Middle frontal gyrus (tissue), 1 donor: Measurements from ENCODE around the gene BNC2.

Experiments
- DNase-seq: peaks from one replicate; pipeline ENCODE4 v3.0.0-alpha.2; 2015; ENCODE audit warnings: low spot score; ENCODE audit errors: extremely low spot score

Gene BNC2

DNA sequence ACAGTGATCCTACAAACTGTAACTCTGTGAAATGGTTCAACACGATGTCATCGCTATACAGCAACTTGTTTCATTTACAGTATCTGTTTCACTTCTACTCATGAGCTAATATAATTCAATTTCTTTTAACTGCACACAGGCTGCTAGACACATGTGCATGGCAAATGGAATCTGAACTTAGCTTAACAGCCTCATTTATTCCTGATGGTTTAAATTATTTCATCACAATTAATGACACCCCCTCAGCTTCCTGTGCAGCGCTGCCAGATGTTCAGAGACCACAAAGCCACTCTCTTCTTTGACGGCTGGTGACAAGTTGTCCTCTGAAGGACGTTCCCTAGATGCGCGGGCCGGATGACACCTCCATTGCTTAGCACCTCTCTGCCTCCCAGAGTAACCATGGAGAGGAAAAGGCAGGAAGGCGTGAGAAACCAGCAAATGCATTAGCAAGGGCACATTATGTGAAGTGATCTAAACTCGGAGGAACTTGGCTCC is 191.1 kb downstream of the BNC2 start:
- no peak for DNase-seq

DNA sequence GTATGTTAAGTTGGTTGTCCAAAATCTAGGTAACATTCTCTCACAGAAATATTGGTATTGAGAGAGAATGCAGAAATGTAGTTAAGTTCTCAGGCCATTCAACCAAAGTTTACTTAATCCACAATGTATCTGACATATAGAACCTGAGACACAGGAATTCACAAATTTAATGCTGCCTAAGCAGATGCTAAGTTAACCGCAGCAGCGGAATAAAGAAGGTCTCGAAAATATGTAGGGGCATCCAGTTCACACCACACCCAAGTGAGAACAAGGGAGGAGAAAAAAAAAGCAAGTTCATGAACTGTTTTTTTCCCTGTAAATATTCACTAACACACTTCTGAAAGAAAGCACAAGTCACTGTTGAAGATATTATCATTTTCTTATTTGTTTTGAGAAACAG is 194.0 kb downstream of the BNC2 start:
- DNase-seq = no peak

DNA sequence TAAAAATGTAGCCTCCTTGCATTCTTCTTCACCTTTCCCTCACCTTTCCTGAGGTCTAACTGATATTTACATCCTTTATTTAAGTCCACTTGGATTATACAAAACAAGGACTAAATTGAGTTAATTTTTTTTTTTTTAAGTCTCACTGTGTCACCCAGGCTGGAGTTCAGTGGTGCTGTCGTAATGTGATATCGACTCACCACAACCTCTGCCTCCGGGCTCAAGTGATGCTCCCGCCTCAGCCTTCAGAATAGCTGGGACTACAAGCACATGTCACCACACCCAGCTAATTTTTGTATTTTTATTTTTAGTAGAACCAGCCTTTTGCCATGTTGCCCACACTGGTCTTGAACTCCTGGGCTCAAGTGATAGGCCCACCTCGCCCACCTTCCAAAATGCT is 195.3 kb downstream of the BNC2 start:
- no peak for DNase-seq

DNA sequence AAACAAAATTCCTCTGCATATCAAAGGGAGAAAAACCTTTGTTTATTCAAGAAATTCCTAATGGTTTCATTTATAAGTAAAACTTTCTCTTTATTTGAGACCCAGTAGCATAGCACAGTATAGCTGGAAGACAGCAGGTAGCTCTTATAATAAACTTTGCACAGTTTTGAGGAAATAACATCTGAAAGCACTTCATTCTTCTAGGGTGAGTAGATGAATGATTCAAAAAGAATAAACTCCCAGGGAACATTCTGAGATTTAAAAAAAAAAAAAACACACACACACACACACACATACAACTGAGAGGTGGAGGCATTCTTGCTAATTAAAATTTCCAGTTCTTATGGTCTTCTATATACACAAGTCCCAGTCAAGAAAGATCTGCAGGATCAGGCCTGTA is 197.3 kb downstream of the BNC2 start:
- DNase-seq = no peak

DNA sequence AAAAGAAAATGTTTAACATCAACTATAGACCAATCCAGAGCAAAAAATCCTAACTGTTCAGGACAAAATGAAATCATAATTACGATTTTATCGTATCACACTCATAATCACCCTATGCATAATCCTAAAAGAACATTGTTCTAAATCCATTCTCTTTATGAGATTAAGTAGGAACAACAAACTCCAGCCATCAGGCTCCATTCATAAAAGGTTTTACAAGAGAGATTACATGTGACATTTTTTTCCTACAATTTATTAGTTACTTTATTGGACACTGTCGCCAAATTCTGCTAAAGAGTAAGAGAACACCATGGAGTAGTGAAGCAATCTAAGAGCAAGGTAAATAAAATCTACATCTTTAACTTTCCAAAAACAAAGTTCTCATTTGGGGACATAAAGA is 198.0 kb downstream of the BNC2 start:
- DNase-seq = no peak

DNA sequence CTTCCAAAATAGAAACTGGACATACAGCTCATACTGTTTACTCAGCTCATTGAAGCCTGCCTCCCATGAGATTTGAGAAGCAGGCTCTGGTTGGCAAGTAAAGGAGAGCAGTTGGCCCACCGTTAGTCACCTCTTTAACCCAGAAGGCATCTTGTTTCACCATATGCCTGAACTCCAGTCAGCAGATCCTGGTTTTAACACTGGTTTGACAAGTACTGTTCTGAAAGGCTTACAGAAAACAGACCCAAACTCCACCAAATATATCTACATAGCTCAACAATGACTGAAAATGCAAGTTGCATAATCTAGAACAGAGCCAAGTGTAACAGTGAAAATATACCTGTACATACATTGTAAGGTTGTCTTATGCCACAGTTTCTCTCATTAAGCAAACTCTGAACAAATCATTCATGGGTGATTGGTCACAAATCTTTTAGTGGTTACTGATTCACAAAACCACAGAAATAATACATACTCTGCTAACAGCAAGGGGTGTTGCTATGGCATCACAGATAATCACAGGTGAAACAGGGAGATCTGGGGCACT is 198.8 kb downstream of the BNC2 start:
- no peak for DNase-seq

DNA sequence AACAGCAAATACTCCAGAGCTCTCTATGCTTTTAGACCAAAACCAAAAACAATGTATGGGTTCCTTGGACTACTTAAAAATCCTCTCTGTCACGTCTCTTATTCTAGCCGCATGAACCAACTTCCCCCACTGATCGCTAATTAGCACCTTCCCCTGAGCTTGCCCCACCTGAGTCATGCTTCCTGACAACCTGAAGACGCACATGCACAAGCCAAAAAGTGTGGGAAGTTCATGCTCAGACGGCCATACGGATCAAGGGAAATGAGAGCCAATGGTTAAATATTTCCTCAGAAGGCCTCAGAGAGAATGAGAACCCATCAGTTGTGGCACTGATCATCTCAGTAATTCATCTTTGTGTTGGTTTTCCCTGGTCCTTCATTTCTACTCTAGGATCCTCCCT is 199.7 kb downstream of the BNC2 start:
- no peak for DNase-seq

DNA sequence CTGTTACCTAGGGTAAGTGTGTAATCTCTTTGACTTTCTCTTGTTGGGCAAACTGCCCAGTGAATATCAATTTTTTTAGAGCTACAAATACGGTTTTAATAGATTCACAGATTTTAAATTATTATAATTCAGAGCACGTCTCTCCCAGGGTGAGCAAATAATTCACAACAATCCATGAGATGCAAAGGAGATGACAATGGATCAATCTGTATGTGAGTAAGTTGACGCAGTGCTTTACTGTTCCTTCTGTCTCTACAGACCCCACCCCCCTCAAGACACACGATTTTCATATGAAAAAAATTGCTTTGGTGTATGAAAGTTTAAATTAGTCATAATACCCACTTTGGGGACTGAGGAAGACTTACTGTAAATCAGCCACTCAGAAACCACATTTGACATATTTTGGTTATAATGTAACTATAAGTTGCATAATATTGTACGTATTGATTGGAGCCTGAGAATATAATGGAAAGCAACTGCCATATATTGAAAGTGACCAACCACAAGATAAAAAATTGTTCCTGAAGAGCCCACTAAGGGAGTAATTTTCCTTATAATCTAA is 201.7 kb downstream of the BNC2 start:
- DNase-seq = no peak

DNA sequence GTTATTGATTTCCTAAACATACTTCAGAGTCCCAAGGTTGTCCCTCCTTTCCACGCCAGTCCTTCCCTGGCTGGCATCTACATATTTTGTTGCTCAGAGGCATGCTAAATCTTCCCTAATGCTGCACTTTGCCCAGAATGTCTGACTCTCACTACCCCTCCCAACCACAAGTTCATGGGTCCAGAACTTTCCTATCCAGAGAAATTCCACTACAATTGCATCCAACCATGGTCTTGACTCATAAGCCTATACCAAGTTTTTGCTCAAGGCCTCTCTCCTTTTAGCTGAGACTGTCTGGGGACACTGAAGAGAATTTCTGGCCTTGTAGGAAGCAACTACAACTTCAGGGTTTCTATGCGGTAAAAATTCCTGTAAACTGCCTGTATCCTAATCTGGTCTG is 206.3 kb downstream of the BNC2 start:
- no peak for DNase-seq

DNA sequence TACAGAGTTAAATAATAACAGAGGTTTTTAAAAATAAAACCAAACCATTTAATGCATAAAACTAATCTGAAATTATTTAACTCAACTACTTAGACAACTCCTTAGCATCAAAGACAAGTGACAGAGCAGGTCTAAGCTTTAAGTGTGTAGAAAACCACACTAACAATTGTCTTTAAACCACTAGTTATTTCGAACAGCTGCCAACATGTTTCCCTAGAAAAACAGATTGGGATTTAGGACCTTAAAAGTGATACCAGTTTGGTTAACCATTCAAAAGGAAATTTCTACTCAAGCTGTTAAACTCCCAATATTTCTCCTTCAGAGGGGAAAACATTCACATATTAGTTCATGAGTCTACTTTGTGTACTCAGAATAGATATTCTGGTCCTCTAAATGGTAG is 208.7 kb downstream of the BNC2 start:
- no peak for DNase-seq

DNA sequence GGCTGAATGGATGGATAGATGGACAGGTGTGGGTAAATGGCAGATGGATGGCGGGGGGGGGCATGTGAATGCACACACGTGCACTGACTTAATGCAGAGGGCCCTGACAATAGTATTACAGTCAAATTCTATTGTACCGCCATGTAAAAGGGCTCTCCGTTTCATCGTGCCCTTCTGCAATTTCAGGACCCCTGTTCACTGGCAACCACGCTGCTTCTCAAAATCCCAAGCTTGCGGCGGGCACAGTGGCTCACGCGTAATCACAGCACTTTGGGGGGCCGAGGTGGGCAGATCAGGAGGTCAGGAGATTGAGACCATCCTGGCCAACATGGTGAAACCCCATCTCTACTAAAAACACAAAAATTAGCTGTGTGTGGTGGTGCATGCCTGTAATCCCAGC is 211.4 kb downstream of the BNC2 start:
- DNase-seq = no peak

DNA sequence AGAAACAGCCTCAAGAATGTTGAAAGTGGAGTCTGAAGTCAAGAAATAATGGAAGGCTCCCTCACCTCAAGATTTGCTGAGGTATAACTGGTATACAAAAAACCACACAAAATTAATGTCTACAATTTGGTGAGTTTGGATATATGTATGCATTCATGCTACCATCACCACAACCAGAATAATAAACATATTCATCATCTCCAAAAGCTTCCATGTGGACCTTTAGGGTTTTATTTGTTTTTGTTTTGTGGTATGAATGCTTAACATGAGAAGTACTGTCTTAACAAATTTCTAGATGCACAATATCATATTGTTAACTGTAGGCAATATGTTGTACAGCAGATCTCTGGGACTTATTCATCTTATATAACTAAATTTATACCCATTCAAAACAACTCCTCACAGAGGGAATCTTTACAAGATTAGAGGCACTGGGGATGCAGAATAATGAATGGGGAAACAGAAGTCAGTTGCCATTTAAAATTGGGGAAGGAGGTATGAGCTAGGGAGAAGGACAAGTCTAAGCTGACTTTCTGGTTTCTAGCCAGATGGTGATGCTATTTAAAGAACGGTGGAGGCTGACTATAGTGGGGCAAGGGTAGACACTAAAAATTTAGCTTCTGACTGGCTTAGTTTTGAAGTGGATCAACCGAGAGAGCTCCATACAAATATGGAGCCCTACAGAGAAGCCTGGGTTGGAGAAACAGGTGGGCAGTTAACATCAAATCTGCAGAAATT is 213.9 kb downstream of the BNC2 start:
- no peak for DNase-seq

DNA sequence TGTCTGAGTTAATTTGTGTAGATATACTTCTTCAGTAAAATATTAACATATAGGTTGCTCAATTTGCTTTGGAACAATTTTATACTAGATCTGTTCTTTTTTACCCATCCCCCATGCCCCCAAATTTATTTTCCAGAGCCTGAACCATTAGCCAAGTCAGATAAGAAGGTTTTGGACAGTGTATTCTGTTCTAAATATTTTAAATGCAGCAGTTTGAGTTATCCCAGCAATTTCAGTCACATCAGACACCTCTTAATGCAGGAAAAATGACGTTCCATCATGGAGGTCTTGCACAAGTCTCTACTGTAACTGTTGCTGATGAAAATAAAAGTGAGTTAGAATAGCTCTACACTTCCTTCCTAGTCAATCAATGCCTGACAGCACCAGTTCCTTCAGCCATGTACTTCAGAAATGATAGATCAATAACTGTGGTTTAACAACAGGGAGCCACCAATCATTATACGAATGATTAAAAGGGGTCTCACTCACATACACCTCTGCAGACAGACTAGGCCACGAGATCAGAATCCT is 215.8 kb downstream of the BNC2 start:
- DNase-seq = no peak

DNA sequence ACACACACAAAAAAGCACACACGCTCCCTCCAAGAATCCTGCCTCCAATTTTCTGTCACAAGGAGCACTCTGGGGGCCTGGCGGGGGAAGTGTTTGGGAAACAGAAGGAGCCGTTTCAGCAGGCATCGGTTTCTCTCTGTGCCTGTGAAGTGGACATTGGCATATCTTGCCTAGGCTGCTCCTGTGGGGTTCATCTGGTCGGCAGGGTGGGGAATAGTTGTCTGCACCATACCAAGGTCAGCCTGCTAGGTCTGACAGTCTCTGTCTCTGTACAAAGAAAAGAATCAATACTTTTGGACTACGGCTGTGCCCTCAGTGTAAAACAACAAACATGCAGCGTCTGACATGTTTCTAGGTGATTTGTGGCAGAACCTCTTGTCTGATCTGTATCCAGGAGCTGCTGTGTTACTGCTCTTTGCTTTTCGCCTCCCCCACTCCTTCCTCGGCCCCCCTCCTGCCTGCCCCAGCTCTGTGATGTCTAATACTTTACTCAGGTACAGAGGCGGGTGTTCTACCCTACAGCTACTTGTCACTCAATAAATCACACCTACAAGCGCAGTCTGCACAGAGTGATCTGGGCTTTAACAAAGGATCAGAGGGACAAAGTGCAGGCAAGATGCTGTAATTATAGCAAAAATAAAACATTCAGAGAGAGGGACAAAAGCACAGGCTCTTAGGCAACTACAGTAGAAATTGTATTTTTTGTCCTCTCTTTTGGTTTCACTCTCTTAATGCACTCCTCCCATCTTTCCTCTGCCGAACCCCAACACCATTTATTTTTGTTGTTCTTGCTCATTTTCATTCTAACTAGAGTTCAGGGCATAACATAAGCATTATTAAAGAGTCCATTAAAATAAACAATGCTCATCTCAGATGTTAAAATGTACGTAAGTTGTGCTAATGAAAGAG is 216.7 kb downstream of the BNC2 start:
- no peak for DNase-seq

DNA sequence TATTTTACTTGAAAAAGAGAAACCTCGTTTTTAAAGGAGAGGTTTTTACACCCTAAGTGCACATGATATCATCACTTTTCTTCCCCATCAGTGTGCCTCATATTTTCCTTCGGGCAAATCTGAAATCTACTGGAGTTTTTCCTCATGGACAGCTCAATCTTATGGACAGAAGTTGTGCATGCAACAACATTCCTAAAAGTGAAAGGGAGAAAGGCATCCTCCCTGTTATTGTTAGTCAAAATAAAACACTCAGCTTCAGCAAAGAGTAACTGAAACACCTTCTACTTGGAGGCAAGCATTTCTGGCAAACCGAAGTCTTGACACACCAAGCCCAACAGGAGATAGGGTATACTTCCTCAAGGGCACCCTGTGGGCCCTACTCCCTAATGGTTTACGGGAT is 217.9 kb downstream of the BNC2 start:
- DNase-seq = no peak

DNA sequence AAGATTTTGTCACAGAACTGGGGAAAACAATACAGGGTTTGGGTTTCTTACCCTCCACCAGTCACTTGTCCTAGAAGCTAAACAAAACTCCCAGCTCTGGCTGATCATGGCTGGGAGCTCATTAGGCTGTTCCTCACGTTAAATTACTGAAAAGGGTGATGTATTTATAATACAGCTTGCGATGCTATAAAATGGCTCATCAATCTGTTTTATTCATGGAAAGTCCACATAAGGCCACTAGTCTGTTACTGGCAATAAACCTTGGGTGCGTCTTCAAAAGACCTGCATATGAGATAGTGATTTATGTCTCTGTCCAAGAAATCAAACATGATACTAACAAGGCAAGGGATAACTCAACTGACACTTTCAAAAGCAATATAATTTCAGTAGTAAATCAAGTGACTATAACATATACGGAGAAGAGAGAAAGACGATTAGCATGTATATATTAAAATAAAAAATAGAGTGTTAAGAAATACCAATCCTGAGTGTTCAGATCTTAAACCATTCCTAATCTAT is 219.0 kb downstream of the BNC2 start:
- DNase-seq = no peak

DNA sequence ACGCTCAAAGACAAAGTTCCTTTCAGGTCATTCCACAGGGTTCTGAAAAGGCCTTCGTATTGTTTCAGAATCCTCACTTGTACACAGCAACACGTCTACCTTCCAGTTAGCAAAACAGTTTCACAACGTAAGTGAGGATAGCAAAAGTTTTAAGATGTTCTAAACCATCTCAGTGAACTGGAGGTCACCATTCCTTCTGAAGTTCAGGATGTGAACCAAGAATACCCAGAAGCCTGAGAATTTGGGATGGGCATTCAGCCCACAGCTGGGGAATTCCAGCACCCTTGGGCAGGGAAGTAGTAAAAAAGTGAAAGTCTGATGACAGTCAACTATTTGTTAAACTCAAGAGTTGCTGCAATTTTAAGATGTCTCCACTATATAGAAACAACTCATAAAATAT is 224.5 kb downstream of the BNC2 start:
- DNase-seq = no peak

DNA sequence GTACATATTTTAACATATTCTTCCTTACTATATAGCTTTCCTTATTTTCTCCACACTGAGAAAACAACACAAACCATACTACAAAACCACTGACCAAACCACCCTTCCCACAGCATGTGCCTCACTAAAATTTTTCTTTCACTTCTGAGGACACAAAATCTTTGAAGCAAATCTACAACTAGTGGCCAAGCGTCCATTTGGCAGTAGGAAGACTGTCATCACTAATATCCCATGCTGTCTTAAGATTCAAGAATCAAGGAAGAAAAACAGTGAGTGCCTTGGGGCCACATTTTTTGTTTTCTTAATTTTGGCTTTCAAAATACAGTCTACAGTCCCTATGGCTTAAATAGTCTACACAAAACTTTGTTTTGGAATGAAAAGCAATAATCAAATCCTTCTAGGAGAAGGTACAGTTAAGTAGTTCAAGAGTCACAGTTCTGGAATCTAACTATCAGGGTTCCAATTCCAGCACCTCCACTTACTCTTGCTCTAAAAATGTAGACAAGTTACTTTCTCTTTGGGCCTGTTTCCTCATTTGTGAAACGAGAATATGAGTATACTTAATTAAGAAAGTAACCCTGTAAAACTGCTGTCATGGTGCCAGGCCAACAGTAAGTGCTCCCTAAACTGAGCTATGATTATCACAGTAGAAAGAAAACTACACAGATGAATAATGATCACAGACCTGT is 227.9 kb downstream of the BNC2 start:
- DNase-seq = no peak

DNA sequence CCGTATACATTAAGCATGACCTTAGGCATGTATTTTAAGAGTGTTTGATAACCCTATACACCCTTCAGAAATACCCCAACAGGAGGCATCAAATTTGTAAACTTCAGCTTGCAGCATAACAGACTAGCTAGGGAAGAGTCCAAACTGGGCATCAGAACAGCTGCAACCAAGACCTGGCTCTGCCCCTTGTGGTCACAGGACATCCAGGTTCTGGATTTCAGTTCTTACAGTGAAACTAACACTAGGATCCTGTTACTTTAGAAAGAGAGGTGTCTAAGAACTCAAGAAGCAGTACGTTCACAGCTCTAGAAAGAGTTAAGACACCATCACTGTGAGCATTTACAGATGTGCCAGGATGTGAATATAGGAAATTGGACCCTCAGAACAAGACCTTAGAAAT is 229.8 kb downstream of the BNC2 start:
- no peak for DNase-seq

DNA sequence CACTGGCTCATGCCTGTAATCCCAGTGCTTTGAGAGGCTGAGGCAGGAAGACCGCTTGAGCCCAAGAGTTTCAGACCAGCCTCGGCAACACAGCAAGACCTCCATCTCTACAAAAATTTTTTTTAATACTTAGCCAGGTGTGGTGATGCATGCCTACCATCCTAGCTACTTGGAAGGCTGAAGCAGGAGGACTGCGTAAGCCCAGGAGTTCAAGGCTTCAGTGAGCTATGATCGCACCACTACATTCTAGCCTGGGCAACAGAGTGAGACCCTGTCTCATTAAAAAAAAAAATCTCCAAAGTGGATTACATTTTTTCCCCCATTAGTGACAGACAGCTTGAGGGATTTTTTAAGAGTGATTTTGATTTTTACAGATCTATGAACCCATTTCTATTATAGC is 230.8 kb downstream of the BNC2 start:
- no peak for DNase-seq

DNA sequence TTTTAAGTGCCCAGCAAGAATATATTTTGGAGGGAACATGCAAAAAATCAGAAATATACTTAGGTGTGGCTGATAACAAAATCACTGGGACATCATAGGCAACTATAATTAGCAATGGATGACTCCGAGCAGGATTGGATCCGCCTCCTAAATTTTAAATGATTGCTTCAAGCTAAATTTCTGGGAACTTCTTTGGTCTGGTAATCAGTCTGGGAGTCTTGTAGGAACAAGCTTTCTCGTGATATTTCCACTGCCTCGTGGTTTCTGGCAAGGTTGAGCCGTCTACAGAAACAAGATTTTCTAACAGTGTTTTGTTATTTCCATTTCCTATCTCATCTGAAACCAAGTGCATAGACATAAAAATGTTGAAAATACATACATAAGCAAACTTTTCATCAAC is 232.6 kb downstream of the BNC2 start:
- DNase-seq = no peak
